Activated naive CD8-positive, alpha-beta T cell treated with anti-CD3 and anti-CD28 coated beads, Interleukin-2, amount 50 U/mL, for 16 hours (primary cell): Measurements from ENCODE around the gene ARAP2.

Experiments
- DNase-seq: peaks from one replicate; pipeline ENCODE4 v3.0.0-alpha.2; 2020; ENCODE audit warnings: low read depth, low spot score

The ARAP2 gene

GRCh38 chr4:36215627-36216026 is 28.7 kb downstream of the ARAP2 start:
- DNase-seq = no peak

- DNase-seq = no peak
Measured at GRCh38 chr4:36214735-36215485, 29.4 kb downstream of the ARAP2 start.

- no peak for DNase-seq
Measured at GRCh38 chr4:36213977-36214376, 30.3 kb downstream of the ARAP2 start.

GRCh38 chr4:36211084-36211483 is 33.2 kb downstream of the ARAP2 start:
- DNase-seq = no peak

GRCh38 chr4:36209941-36210649 is 34.2 kb downstream of the ARAP2 start:
- DNase-seq = no peak

GRCh38 chr4:36208893-36209473 is 35.3 kb downstream of the ARAP2 start:
- no peak for DNase-seq

- DNase-seq = no peak
Measured at GRCh38 chr4:36207831-36208520, 36.3 kb downstream of the ARAP2 start.

GRCh38 chr4:36207367-36207766 is 36.9 kb downstream of the ARAP2 start:
- DNase-seq = no peak

GRCh38 chr4:36206603-36207311 is 37.6 kb downstream of the ARAP2 start:
- DNase-seq = no peak

GRCh38 chr4:36206012-36206411 is 38.3 kb downstream of the ARAP2 start:
- DNase-seq = no peak

GRCh38 chr4:36198861-36199260 is 45.5 kb downstream of the ARAP2 start:
- no peak for DNase-seq

GRCh38 chr4:36198068-36198808 is 46.1 kb downstream of the ARAP2 start:
- no peak for DNase-seq

- no peak for DNase-seq
Measured at GRCh38 chr4:36197501-36197900, 46.8 kb downstream of the ARAP2 start.

GRCh38 chr4:36196145-36196913 is 48.0 kb downstream of the ARAP2 start:
- DNase-seq = no peak

GRCh38 chr4:36192922-36193321 is 51.4 kb downstream of the ARAP2 start:
- DNase-seq = no peak

GRCh38 chr4:36189511-36190226 is 54.6 kb downstream of the ARAP2 start:
- no peak for DNase-seq

GRCh38 chr4:36187723-36188333 is 56.5 kb downstream of the ARAP2 start:
- no peak for DNase-seq

- no peak for DNase-seq
Measured at GRCh38 chr4:36183665-36184393, 60.5 kb downstream of the ARAP2 start.
